K562 (cell line): ENCODE data around the gene TDRD12. TPM values are rescaled to one million over a fixed set of nuclear protein-coding genes. Genes with fewer than 3 reads are reported as not detected.

Source experiments
- ATAC-seq: fragments of 200-7000 bp; cut with Tn5 transposase; 3 replicates; pipeline ENCODE4 v1.9.1; 2020; ENCODE audit warnings: moderate library complexity
- BruUV-seq: library from RNA; stranded (reverse); fragments of 400-500 nt; replicated peaks from 2 replicates; lab custom pipeline; 2021; lab: Mats Ljungman, UMichigan
- CTCF ChIA-PET: fragments of 300-600 bp; formaldehyde crosslinking; extraction: SDS; loops from one replicate; lab custom pipeline; 2021; ENCODE audit warnings: low intra/inter-chr PET ratio; lab: Yijun Ruan, JAX
- POLR2A ChIA-PET: fragments of 300-600, 350-650 bp; sonication (Branson Sonifier 250); formaldehyde crosslinking; extraction: SDS; loops from one replicate; lab custom pipeline; 2021; ENCODE audit warnings: antibody characterized with exemption, inconsistent platforms; lab: Yijun Ruan, JAX
- DNase-seq, 4 experiments: peaks; one replicate each; pipeline versions ENCODE4 v3.0.0 to v3.0.0-alpha.2; 2011 to 2018; ENCODE audit warnings: low spot score in 3 of 4, mixed read lengths in 3 of 4; ENCODE audit errors: extremely low read depth in 1 of 4
- FAIRE-seq: peaks from 2 replicates; lab custom pipeline; 2011; peaks lifted over from hg19 to GRCh38; lab: Jason Lieb, UNC
- H2AFZ ChIP-seq: 2 replicates; pipeline ENCODE4 v1.6.0; 2011; ENCODE audit warnings: low read depth, low read length, control low read depth, inconsistent platforms
- H3K27ac ChIP-seq: fragments of 200-600 bp; 3 replicates; pipeline ENCODE4 v1.8.0; 2011; ENCODE audit warnings: low read depth, mild to moderate bottlenecking, control low read depth, inconsistent platforms, low read length, moderate library complexity, mixed read lengths; ENCODE audit errors: extremely low read depth
- H3K27me3 ChIP-seq, 2 experiments: fragments of 300-600 bp in 1 of 2; 2 replicates in 1 of 2; 3 replicates in 1 of 2; pipeline versions ENCODE4 v1.6.0 to v1.8.0; 2011; ENCODE audit warnings: inconsistent platforms in 2 of 2, low read length in 2 of 2, mild to moderate bottlenecking in 1 of 2, mixed read lengths in 1 of 2, moderate library complexity in 1 of 2; ENCODE audit not compliant: control insufficient read depth in 2 of 2, insufficient read depth in 2 of 2
- H3K36me3 ChIP-seq: fragments of 300-600 bp; 3 replicates; pipeline ENCODE4 v1.8.0; 2011; ENCODE audit warnings: mild to moderate bottlenecking, low read length, inconsistent platforms; ENCODE audit not compliant: control insufficient read depth, insufficient read depth
- H3K4me1 ChIP-seq, 2 experiments: fragments of 200-600 bp in 1 of 2; replicated peaks in 1 of 2; 2 replicates in 1 of 2; 3 replicates in 1 of 2; pipeline versions ENCODE4 v1.5.1 to v1.8.0; 2011; ENCODE audit warnings: inconsistent platforms in 2 of 2, low read length in 2 of 2, mild to moderate bottlenecking in 1 of 2, mixed read lengths in 1 of 2, moderate library complexity in 1 of 2; ENCODE audit not compliant: control insufficient read depth in 2 of 2, insufficient read depth in 2 of 2
- H3K4me2 ChIP-seq: 2 replicates; pipeline ENCODE4 v1.6.1; 2011; ENCODE audit warnings: low read length, control low read depth, inconsistent platforms, mixed read lengths; ENCODE audit not compliant: insufficient read depth
- H3K4me3 ChIP-seq: fragments of 200-600 bp; sonication (generic), shearing (Covaris generic); 2 replicates; pipeline ENCODE4 v1.5.1; 2016; ENCODE audit warnings: control low read depth, inconsistent platforms
- H3K79me2 ChIP-seq: fragments of 200-600 bp; 3 replicates; pipeline ENCODE4 v1.8.0; 2011; ENCODE audit warnings: low read length, inconsistent platforms; ENCODE audit not compliant: control insufficient read depth, insufficient read depth
- H3K9ac ChIP-seq, 2 experiments: 2 replicates each; pipeline versions ENCODE4 v1.6.0 to v1.6.1; 2011; ENCODE audit warnings: low read depth in 2 of 2, low read length in 2 of 2, control low read depth in 1 of 2, inconsistent platforms in 1 of 2, mild to moderate bottlenecking in 1 of 2, mixed read lengths in 1 of 2; ENCODE audit not compliant: insufficient read depth in 1 of 2
- H3K9me1 ChIP-seq: one replicate; pipeline ENCODE4 v1.6.0; 2011; ENCODE audit warnings: inconsistent platforms, mild to moderate bottlenecking, low read length, moderate library complexity; ENCODE audit not compliant: control insufficient read depth, insufficient read depth
- H3K9me3 ChIP-seq: replicated peaks from 2 replicates; pipeline ENCODE4 v1.5.1; 2011; ENCODE audit warnings: low read depth, low read length, inconsistent platforms; ENCODE audit not compliant: control insufficient read depth, insufficient read depth
- H4K20me1 ChIP-seq: replicated peaks from 2 replicates; pipeline ENCODE4 v1.6.1; 2011; ENCODE audit warnings: low read length, inconsistent platforms, mixed read lengths; ENCODE audit not compliant: control insufficient read depth, insufficient read depth
- KDM5B ChIP-seq: fragments of 200-600 bp; sonication (generic); IDR thresholded peaks from 2 replicates; pipeline ENCODE4 v1.6.1; 2012; ENCODE audit warnings: low read depth, mild to moderate bottlenecking, moderate library complexity, low read length, control low read depth, inconsistent platforms; ENCODE audit not compliant: insufficient replicate concordance
- NCOA2 ChIP-seq, 2 experiments: fragments of 450-650 bp; IDR thresholded peaks; 2 replicates each; pipeline ENCODE4 v1.6.1; 2018; ENCODE audit warnings: mild to moderate bottlenecking in 2 of 2, moderate library complexity in 1 of 2; ENCODE audit not compliant: partially characterized antibody in 2 of 2
- NFIC ChIP-seq: fragments of 450-650 bp; IDR thresholded peaks from 2 replicates; pipeline ENCODE4 v1.6.1; 2017; ENCODE audit warnings: mild to moderate bottlenecking, inconsistent platforms
- RBM25 ChIP-seq: fragments of 200-400 bp; formaldehyde crosslinking; IDR thresholded peaks from 2 replicates; pipeline ENCODE4 v1.6.1; 2018; ENCODE audit warnings: low read length, low read depth, moderate library complexity; ENCODE audit not compliant: severe bottlenecking
- ZKSCAN1 ChIP-seq: fragments of 150-350 bp; IDR thresholded peaks from 2 replicates; pipeline ENCODE4 v1.6.1; 2016; ENCODE audit warnings: low read depth, low read length
- ZNF780A ChIP-seq: fragments of 250-450 bp; sonication (Bioruptor Pico); IDR thresholded peaks from 2 replicates; pipeline ENCODE4 v1.5.0; 2021; ENCODE audit warnings: mild to moderate bottlenecking
- WGBS: fragments of 100-300 bp; shearing (Covaris generic); methylation state at CpG from one replicate; pipeline ENCODE4 v1.1.6; 2016; ENCODE audit warnings: low coverage, mixed read lengths; ENCODE audit not compliant: insufficient coverage; ENCODE audit errors: missing lambda C conversion rate; 5-methylcytosine and 5-hydroxymethylcytosine counted together
- in situ Hi-C: fragments of 300-500 bp; cut with MboI; formaldehyde crosslinking; loops from 4 replicates; pipeline ENCODE4 v1.15.0; 2018; ENCODE audit warnings: inconsistent platforms, mixed read lengths
- intact Hi-C: fragments of 100-400 bp; cut with micrococcal nuclease; formaldehyde crosslinking; loops from 2 replicates; pipeline ENCODE4 v1.14.2; 2022
- polyA plus RNA-seq, 8 experiments: library from polyadenylated mRNA; depleted of rRNA in 4 of 8; stranded (reverse) in 5 of 8; unstranded in 3 of 8; fragments of >200 nt; fragmentation: Nextera tagmentation in 2 of 8; fragmentation: Illumina TruSeq in 1 of 8; extraction: Ambion mirVana in 2 of 8; extraction: Trizol in 1 of 8; gene quantifications; 2 replicates each; pipeline versions ENCODE4 v1.2.1 to v1.2.3, GENCODE V29; 2011 to 2014; ENCODE audit warnings: inconsistent platforms in 1 of 8, missing spikeins in 1 of 8
- total RNA-seq, 7 experiments: library from RNA; depleted of rRNA in 6 of 7; stranded (reverse); fragments of >200 nt in 6 of 7; fragmentation: Illumina TruSeq in 2 of 7; extraction: Trizol in 2 of 7; gene quantifications; 2 replicates each; pipeline versions ENCODE4 v1.2.1 to v1.2.3, GENCODE V29; 2011 to 2021; ENCODE audit warnings: low replicate concordance in 1 of 7

Gene TDRD12
- total and polyA plus RNA-seq, 9 of the 15 experiments (the other 6 are each of a cell fraction or from before 2014, with no cell fraction given), result 0.03 TPM; not detected in 8

DNA sequence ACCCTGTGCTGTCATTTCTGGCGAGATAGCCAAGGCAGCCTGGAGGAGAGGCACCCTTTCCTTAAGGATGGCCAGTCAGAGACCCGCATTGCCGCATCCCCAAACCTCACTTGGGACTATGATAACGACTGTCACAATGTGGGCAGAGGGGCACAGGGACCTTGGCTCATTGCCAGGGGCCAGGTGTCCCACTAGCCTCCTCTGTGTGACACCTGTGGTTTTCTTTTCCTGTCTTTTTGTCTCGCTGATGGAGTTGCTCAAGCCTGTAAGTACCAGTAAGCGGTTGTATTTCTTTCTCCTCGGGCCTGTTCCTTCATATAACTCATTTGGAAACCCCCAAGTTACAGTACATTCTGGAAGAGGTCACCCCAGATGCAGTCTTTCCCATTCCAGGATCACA lies 59.5 kb downstream of the TDRD12 start:
- H3K36me3 ChIP-seq, result no peaks in the 10 kb centered on the region
- intact Hi-C loops (no loop called here), in situ Hi-C loops (no loop called here)
- ATAC-seq, result no peak
- H3K27ac ChIP-seq, result no peak overlapping the region
- no peak overlapping the region for H3K4me3 ChIP-seq
- H2AFZ ChIP-seq, result no peak overlapping the region
- H3K4me1 ChIP-seq, result no peaks in the 10 kb centered on the region
- no peak for DNase-seq
- H3K79me2 ChIP-seq, result no peaks in the 10 kb centered on the region
- peaks cover 8 to 26% of the 10 kb centered on the region in 2 experiments; a peak in 3 of 5 replicates for H3K27me3 ChIP-seq
- TF ChIP-seq NFIC (peak; percentile 70), KDM5B (no peak), NCOA2 (IDR thresholded peaks at IDR 0.05; ENCODE audit: partially characterized antibody in 2 of 2) (no peak)
- FAIRE-seq, result no peak
- no TSS peak for BruUV-seq
- H3K9me3 ChIP-seq, result no peaks in the 10 kb centered on the region
- no peaks in the 10 kb centered on the region for H4K20me1 ChIP-seq
- H3K9ac ChIP-seq, result no peak overlapping the region
- ChIA-PET CTCF (no interaction called here), POLR2A (no interaction called here)
- no peaks in the 10 kb centered on the region for H3K9me1 ChIP-seq
- 3% methylated on average over 7 of the region's 7 CpGs for WGBS
- no peak overlapping the region for H3K4me2 ChIP-seq

- no peaks in the 10 kb centered on the region for H4K20me1 ChIP-seq
- H3K4me3 ChIP-seq, result no peak overlapping the region
- H3K27ac ChIP-seq, result no peak overlapping the region
- no peaks in the 10 kb centered on the region for H3K4me1 ChIP-seq
- peaks cover 6 to 19% of the 10 kb centered on the region in 2 experiments; a peak in 3 of 5 replicates for H3K27me3 ChIP-seq
- POLR2A ChIA-PET, result interaction anchor here (0.6 kb wide), 1 partner anchor 178 kb away, joined by 3 read pairs; no protein-coding TSS in a partner anchor
- no peak overlapping the region for H3K4me2 ChIP-seq
- no peaks in the 10 kb centered on the region for H3K9me3 ChIP-seq
- FAIRE-seq, result no peak
- WGBS, result 0% methylated on average over 2 of the region's 2 CpGs
- no peak overlapping the region for H3K9ac ChIP-seq
- H2AFZ ChIP-seq, result no peak overlapping the region
- H3K79me2 ChIP-seq, result no peaks in the 10 kb centered on the region
- intact Hi-C loops (no loop called here), in situ Hi-C loops (no loop called here)
- no peak for TF ChIP-seq ZKSCAN1
- TF ChIP-seq ZNF780A (CRISPR knock-in tag), result no peak
- peak; percentile 62 for TF ChIP-seq RBM25
- DNase-seq, result no peak
- ATAC-seq, result no peak
- no peaks in the 10 kb centered on the region for H3K36me3 ChIP-seq
- BruUV-seq, result no TSS peak
- H3K9me1 ChIP-seq, result no peaks in the 10 kb centered on the region
- CTCF ChIA-PET, result no interaction called here
Observed at GRCh38 chr19:32781280-32781679, 61.7 kb downstream of the TDRD12 start.
